K562 (cell line): ENCODE results near the gene TM2D3. TPM values are rescaled to one million over a fixed set of nuclear protein-coding genes. Genes with fewer than 3 reads are reported as not detected.

Experiments used
- ATAC-seq: fragments of 200-7000 bp; cut with Tn5 transposase; 3 replicates; pipeline ENCODE4 v1.9.1; 2020; ENCODE audit warnings: moderate library complexity
- BruUV-seq: library from RNA; stranded (reverse); fragments of 400-500 nt; replicated peaks from 2 replicates; lab custom pipeline; 2021; lab: Mats Ljungman, UMichigan
- CTCF ChIA-PET: fragments of 300-600 bp; formaldehyde crosslinking; extraction: SDS; loops from one replicate; lab custom pipeline; 2021; ENCODE audit warnings: low intra/inter-chr PET ratio; lab: Yijun Ruan, JAX
- POLR2A ChIA-PET: fragments of 300-600, 350-650 bp; sonication (Branson Sonifier 250); formaldehyde crosslinking; extraction: SDS; loops from one replicate; lab custom pipeline; 2021; ENCODE audit warnings: antibody characterized with exemption, inconsistent platforms; lab: Yijun Ruan, JAX
- DNase-seq, 4 experiments: peaks; one replicate each; pipeline versions ENCODE4 v3.0.0 to v3.0.0-alpha.2; 2011 to 2018; ENCODE audit warnings: low spot score in 3 of 4, mixed read lengths in 3 of 4; ENCODE audit errors: extremely low read depth in 1 of 4
- FAIRE-seq: peaks from 2 replicates; lab custom pipeline; 2011; peaks lifted over from hg19 to GRCh38; lab: Jason Lieb, UNC
- H2AFZ ChIP-seq: 2 replicates; pipeline ENCODE4 v1.6.0; 2011; ENCODE audit warnings: low read depth, low read length, control low read depth, inconsistent platforms
- H3K27ac ChIP-seq: fragments of 200-600 bp; 3 replicates; pipeline ENCODE4 v1.8.0; 2011; ENCODE audit warnings: low read depth, mild to moderate bottlenecking, control low read depth, inconsistent platforms, low read length, moderate library complexity, mixed read lengths; ENCODE audit errors: extremely low read depth
- H3K27me3 ChIP-seq, 2 experiments: fragments of 300-600 bp in 1 of 2; 2 replicates in 1 of 2; 3 replicates in 1 of 2; pipeline versions ENCODE4 v1.6.0 to v1.8.0; 2011; ENCODE audit warnings: inconsistent platforms in 2 of 2, low read length in 2 of 2, mild to moderate bottlenecking in 1 of 2, mixed read lengths in 1 of 2, moderate library complexity in 1 of 2; ENCODE audit not compliant: control insufficient read depth in 2 of 2, insufficient read depth in 2 of 2
- H3K36me3 ChIP-seq: fragments of 300-600 bp; 3 replicates; pipeline ENCODE4 v1.8.0; 2011; ENCODE audit warnings: mild to moderate bottlenecking, low read length, inconsistent platforms; ENCODE audit not compliant: control insufficient read depth, insufficient read depth
- H3K4me1 ChIP-seq, 2 experiments: fragments of 200-600 bp in 1 of 2; replicated peaks in 1 of 2; 2 replicates in 1 of 2; 3 replicates in 1 of 2; pipeline versions ENCODE4 v1.5.1 to v1.8.0; 2011; ENCODE audit warnings: inconsistent platforms in 2 of 2, low read length in 2 of 2, mild to moderate bottlenecking in 1 of 2, mixed read lengths in 1 of 2, moderate library complexity in 1 of 2; ENCODE audit not compliant: control insufficient read depth in 2 of 2, insufficient read depth in 2 of 2
- H3K4me2 ChIP-seq: 2 replicates; pipeline ENCODE4 v1.6.1; 2011; ENCODE audit warnings: low read length, control low read depth, inconsistent platforms, mixed read lengths; ENCODE audit not compliant: insufficient read depth
- H3K4me3 ChIP-seq: fragments of 200-600 bp; sonication (generic), shearing (Covaris generic); 2 replicates; pipeline ENCODE4 v1.5.1; 2016; ENCODE audit warnings: control low read depth, inconsistent platforms
- H3K79me2 ChIP-seq: fragments of 200-600 bp; 3 replicates; pipeline ENCODE4 v1.8.0; 2011; ENCODE audit warnings: low read length, inconsistent platforms; ENCODE audit not compliant: control insufficient read depth, insufficient read depth
- H3K9ac ChIP-seq, 2 experiments: 2 replicates each; pipeline versions ENCODE4 v1.6.0 to v1.6.1; 2011; ENCODE audit warnings: low read depth in 2 of 2, low read length in 2 of 2, control low read depth in 1 of 2, inconsistent platforms in 1 of 2, mild to moderate bottlenecking in 1 of 2, mixed read lengths in 1 of 2; ENCODE audit not compliant: insufficient read depth in 1 of 2
- H3K9me1 ChIP-seq: one replicate; pipeline ENCODE4 v1.6.0; 2011; ENCODE audit warnings: inconsistent platforms, mild to moderate bottlenecking, low read length, moderate library complexity; ENCODE audit not compliant: control insufficient read depth, insufficient read depth
- H3K9me3 ChIP-seq: replicated peaks from 2 replicates; pipeline ENCODE4 v1.5.1; 2011; ENCODE audit warnings: low read depth, low read length, inconsistent platforms; ENCODE audit not compliant: control insufficient read depth, insufficient read depth
- H4K20me1 ChIP-seq: replicated peaks from 2 replicates; pipeline ENCODE4 v1.6.1; 2011; ENCODE audit warnings: low read length, inconsistent platforms, mixed read lengths; ENCODE audit not compliant: control insufficient read depth, insufficient read depth
- BMI1 ChIP-seq: fragments of 150-350 bp; IDR thresholded peaks from 2 replicates; pipeline ENCODE4 v1.6.1; 2014; ENCODE audit warnings: low read length
- DMBX1 ChIP-seq: fragments of 250-450 bp; sonication (Bioruptor Pico); IDR thresholded peaks from 2 replicates; pipeline ENCODE4 v1.8.0; 2022; ENCODE audit warnings: inconsistent platforms, mild to moderate bottlenecking, moderate library complexity, borderline replicate concordance
- FOS ChIP-seq: IDR thresholded peaks from 3 replicates; pipeline ENCODE4 v1.6.1; 2011; ENCODE audit not compliant: insufficient read length; ENCODE audit errors: extremely low read depth
- POLR3A ChIP-seq: IDR thresholded peaks from 2 replicates; pipeline ENCODE4 v1.6.1; 2011; ENCODE audit warnings: borderline replicate concordance, mild to moderate bottlenecking, moderate library complexity; ENCODE audit not compliant: insufficient read length, insufficient read depth; ENCODE audit errors: extremely low read depth
- PRPF4 ChIP-seq: fragments of 200-400 bp; formaldehyde crosslinking; IDR thresholded peaks from one replicate; pipeline ENCODE4 v1.6.1; 2017; ENCODE audit warnings: low read length, low read depth, mild to moderate bottlenecking; ENCODE audit not compliant: insufficient read depth, poor library complexity, severe bottlenecking
- RBM14 ChIP-seq: fragments of 200-400 bp; formaldehyde crosslinking; IDR thresholded peaks from 2 replicates; pipeline ENCODE4 v1.6.1; 2018; ENCODE audit warnings: low read depth, mild to moderate bottlenecking, low read length, moderate library complexity, borderline replicate concordance; ENCODE audit not compliant: insufficient read depth
- TCF3 ChIP-seq: sonication (generic); formaldehyde crosslinking; IDR thresholded peaks from 2 replicates; pipeline ENCODE4 v1.4.0; 2020; ENCODE audit warnings: mild to moderate bottlenecking, missing genetic modification reagents
- WGBS: fragments of 100-300 bp; shearing (Covaris generic); methylation state at CpG from one replicate; pipeline ENCODE4 v1.1.6; 2016; ENCODE audit warnings: low coverage, mixed read lengths; ENCODE audit not compliant: insufficient coverage; ENCODE audit errors: missing lambda C conversion rate; 5-methylcytosine and 5-hydroxymethylcytosine counted together
- in situ Hi-C: fragments of 300-500 bp; cut with MboI; formaldehyde crosslinking; loops from 4 replicates; pipeline ENCODE4 v1.15.0; 2018; ENCODE audit warnings: inconsistent platforms, mixed read lengths
- intact Hi-C: fragments of 100-400 bp; cut with micrococcal nuclease; formaldehyde crosslinking; loops from 2 replicates; pipeline ENCODE4 v1.14.2; 2022
- polyA plus RNA-seq, 8 experiments: library from polyadenylated mRNA; depleted of rRNA in 4 of 8; stranded (reverse) in 5 of 8; unstranded in 3 of 8; fragments of >200 nt; fragmentation: Nextera tagmentation in 2 of 8; fragmentation: Illumina TruSeq in 1 of 8; extraction: Ambion mirVana in 2 of 8; extraction: Trizol in 1 of 8; gene quantifications; 2 replicates each; pipeline versions ENCODE4 v1.2.1 to v1.2.3, GENCODE V29; 2011 to 2014; ENCODE audit warnings: inconsistent platforms in 1 of 8, missing spikeins in 1 of 8
- total RNA-seq, 7 experiments: library from RNA; depleted of rRNA in 6 of 7; stranded (reverse); fragments of >200 nt in 6 of 7; fragmentation: Illumina TruSeq in 2 of 7; extraction: Trizol in 2 of 7; gene quantifications; 2 replicates each; pipeline versions ENCODE4 v1.2.1 to v1.2.3, GENCODE V29; 2011 to 2021; ENCODE audit warnings: low replicate concordance in 1 of 7

The TM2D3 gene
- total and polyA plus RNA-seq, 9 of the 15 experiments (the other 6 are each of a cell fraction or from before 2014, with no cell fraction given), result 16.5 to 67.9 (median 31.3) TPM

DNA sequence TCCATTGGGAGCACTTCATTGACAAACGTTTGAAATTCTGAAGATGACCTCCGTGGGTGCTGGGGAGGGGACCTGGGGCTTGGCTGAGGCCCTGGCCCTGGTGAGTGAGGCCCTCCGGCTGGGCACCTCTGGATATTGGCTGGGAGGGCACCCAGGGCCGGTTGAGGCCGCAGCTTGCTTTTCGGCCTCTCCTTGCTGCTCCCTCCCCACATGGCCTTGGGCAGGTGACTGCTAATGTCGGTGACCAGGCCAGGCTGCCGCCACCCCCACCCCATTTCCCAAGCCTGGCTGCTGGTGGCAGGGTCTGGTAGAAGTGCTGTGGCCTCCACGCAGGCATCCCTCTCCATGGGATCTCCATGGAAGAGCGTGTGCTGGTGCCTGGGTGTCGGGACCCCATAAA is 39.5 kb downstream of the TM2D3 start:
- Histone ChIP-seq H3K36me3 (no peaks in the 10 kb centered on the region), H3K27me3 (peaks cover 38 to 73% of the 10 kb centered on the region in 2 experiments), H3K79me2 (no peaks in the 10 kb centered on the region), H3K9me1 (no peaks in the 10 kb centered on the region), H3K9ac (no peak overlapping the region), H3K4me2 (no peak overlapping the region), H3K27ac (no peak overlapping the region), H2AFZ (no peak overlapping the region), H3K4me1 (peaks cover 17 to 21% of the 10 kb centered on the region in 2 experiments; a peak in 4 of 5 replicates), H3K9me3 (no peaks in the 10 kb centered on the region), H4K20me1 (no peaks in the 10 kb centered on the region), H3K4me3 (no peak overlapping the region)
- no peak for TF ChIP-seq RBM14
- in situ Hi-C loops, result no loop called here
- intact Hi-C loops, result no loop called here
- FAIRE-seq, result no peak
- BruUV-seq, result no TSS peak
- WGBS, result 10% methylated on average over 10 of the region's 11 CpGs
- ChIA-PET CTCF (no interaction called here), POLR2A (no interaction called here)
- no peak for DNase-seq
- no peak for ATAC-seq

- Histone ChIP-seq H3K79me2 (no peaks in the 10 kb centered on the region), H3K9me1 (no peaks in the 10 kb centered on the region), H3K27me3 (peaks cover 41 to 76% of the 10 kb centered on the region in 2 experiments), H3K9ac (no peak overlapping the region), H3K4me1 (peaks cover 17 to 19% of the 10 kb centered on the region in 2 experiments; a peak in 4 of 5 replicates), H3K36me3 (no peaks in the 10 kb centered on the region), H4K20me1 (no peaks in the 10 kb centered on the region), H3K9me3 (no peaks in the 10 kb centered on the region), H3K4me3 (no peak overlapping the region), H3K27ac (no peak overlapping the region), H2AFZ (no peak overlapping the region), H3K4me2 (no peak overlapping the region)
- in situ Hi-C loops (no loop called here), intact Hi-C loops (no loop called here)
- CTCF ChIA-PET, result no interaction called here
- DNase-seq (no peak), FAIRE-seq (no peak), ATAC-seq (no peak)
- TF ChIP-seq FOS, result no peak
- no peak for TF ChIP-seq PRPF4
- TF ChIP-seq BMI1, result no peak
- TF ChIP-seq DMBX1 (CRISPR knock-in tag), result no peak
- TF ChIP-seq TCF3 (CRISPR knock-in tag), result no peak
- no peak for TF ChIP-seq POLR3A
- POLR2A ChIA-PET, result no interaction called here
- BruUV-seq, result no TSS peak
- WGBS, result 13% methylated on average over 10 of the region's 10 CpGs
Measured at GRCh38 chr15:101611580-101612299, 40.4 kb downstream of the TM2D3 start.
